Subcutaneous preadipocyte (primary cell): Measurements from ENCODE around the gene FAM114A1. TPM values are rescaled to one million over a fixed set of nuclear protein-coding genes. Genes with fewer than 3 reads are reported as not detected.

Experiments used
- small RNA-seq: library from RNA; depleted of rRNA; stranded (forward); fragments of <200 nt; gene quantifications from one replicate; pipeline ENCODE3, GENCODE V24; 2012
- total RNA-seq: library from RNA; depleted of rRNA; stranded (reverse); fragments of >200 nt; gene quantifications from 2 replicates; pipeline ENCODE4 v1.2.3, GENCODE V29; 2012

The FAM114A1 gene
- 255 and 266 TPM in 2 replicates for total RNA-seq

GRCh38 chr4:38867478-38868058 is at the start of gene FAM114A1:
Gene FAM114A1, plus strand, starts transcription at chr4:38867806. Its CDS starts 10,273 bp downstream, at chr4:38878079.

DNA sequence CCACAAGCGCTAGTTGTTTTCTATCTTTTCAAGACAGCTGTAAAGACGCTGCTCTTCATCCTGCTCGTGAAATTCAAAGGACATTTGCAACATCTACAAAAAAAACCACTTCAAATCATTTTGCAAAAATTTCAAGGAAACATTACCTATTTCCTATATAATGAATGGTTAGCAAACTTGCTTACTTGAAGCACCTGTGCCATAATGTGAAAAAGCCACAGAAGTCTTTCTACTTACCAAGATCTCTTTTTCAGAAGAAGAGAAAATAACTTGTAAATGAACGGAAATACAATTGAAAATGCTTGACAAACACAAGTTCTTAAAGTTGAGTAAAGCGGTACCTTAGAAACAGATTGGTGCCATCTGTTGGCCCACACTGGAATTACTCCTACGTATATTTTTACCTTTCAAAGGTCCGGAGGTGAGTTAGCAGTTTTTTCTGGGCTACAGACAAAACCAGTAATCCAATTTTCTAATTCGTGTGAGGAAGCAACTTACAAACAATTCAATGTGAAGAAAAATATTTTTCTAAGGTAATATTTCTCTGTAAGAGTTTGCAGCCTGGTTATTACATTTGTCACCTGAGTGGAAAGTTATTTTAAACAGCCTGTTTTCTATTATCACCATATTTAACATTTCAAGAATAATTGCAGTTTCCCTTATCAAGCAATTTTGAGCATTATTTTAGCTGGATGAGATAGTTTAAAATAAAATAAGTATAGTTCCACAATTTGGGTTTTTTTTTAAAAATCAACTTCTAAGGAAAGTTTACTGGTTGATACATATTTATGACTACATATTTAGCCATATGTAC is 10.9 kb upstream of the FAM114A1 start, which contains the start of gene TLR6:
Gene TLR6, minus strand, starts transcription at position 294 of the 814 bp plus-strand sequence. CDS start 27,344 bp downstream, outside the sequence.

Small RNA genes lying within 50 kb of the gene (small RNA-seq; reads per million reads assigned to genes)
- gene MIR574 = 51.0 reads per million, percentile 98 among the genes with 10 or more reads in this experiment

Other genes with a start within 250 kb of the FAM114A1 start
- 13.6 and 24.4 TPM in 2 replicates for gene KLF3, start 203.6 kb upstream of the FAM114A1 start, total RNA-seq
- under 0.01 TPM in 1 of 2 replicates, not detected in the other for gene TLR10, start 84.8 kb upstream of the FAM114A1 start, total RNA-seq
- gene TLR1, start 63.0 kb upstream of the FAM114A1 start, total RNA-seq = 0.73 and 1.4 TPM in 2 replicates
- gene TLR6, start 11.0 kb upstream of the FAM114A1 start, total RNA-seq = 3.1 and 3.7 TPM in 2 replicates
- gene TMEM156, start 164.6 kb downstream of the FAM114A1 start, total RNA-seq = 0.20 TPM in 1 of 2 replicates, not detected in the other
- gene KLHL5, start 194.4 kb downstream of the FAM114A1 start, total RNA-seq = 35.3 and 36.6 TPM in 2 replicates